Spleen (tissue), 11 donors: ENCODE measurements around the gene COLEC12. TPM values are rescaled to one million over a fixed set of nuclear protein-coding genes. Genes with fewer than 3 reads are reported as not detected.

Source experiments
- DNase-seq: peaks from one replicate; pipeline ENCODE4 v3.0.0-alpha.2; 2020
- H3K27ac ChIP-seq, 8 donors: fragments of 200-600 bp; sonication (generic) in 7 of 8; 1 replicate in 4 of 8; 2 replicates in 4 of 8; pipeline versions ENCODE4 v1.5.0 to v1.8.0; 2016 to 2021; ENCODE audit warnings: inconsistent platforms in 4 of 8, mild to moderate bottlenecking in 4 of 8, moderate library complexity in 1 of 8
- H3K27me3 ChIP-seq, 7 donors: fragments of 200-600 bp; sonication (generic) in 6 of 7; replicated peaks in 1 of 7; 1 replicate in 4 of 7; 2 replicates in 3 of 7; pipeline versions ENCODE4 v1.5.0 to v1.8.0; 2016 to 2021; ENCODE audit warnings: inconsistent platforms in 3 of 7, mild to moderate bottlenecking in 1 of 7
- H3K36me3 ChIP-seq, 6 donors: fragments of 200-600 bp; sonication (generic) in 5 of 6; 1 replicate in 4 of 6; 2 replicates in 2 of 6; pipeline versions ENCODE4 v1.5.0 to v1.8.0; 2016 to 2021; ENCODE audit warnings: inconsistent platforms in 2 of 6
- H3K4me1 ChIP-seq, 6 donors: fragments of 200-600 bp; sonication (generic) in 5 of 6; 1 replicate in 3 of 6; 2 replicates in 3 of 6; pipeline versions ENCODE4 v1.5.0 to v1.8.0; 2016 to 2021; ENCODE audit warnings: inconsistent platforms in 3 of 6
- H3K4me3 ChIP-seq, 8 donors: fragments of 200-600 bp; sonication (generic) in 7 of 8; 1 replicate in 4 of 8; 2 replicates in 4 of 8; pipeline versions ENCODE4 v1.5.0 to v1.8.0; 2016 to 2021; ENCODE audit warnings: inconsistent platforms in 4 of 8, mild to moderate bottlenecking in 4 of 8, moderate library complexity in 2 of 8
- H3K9me3 ChIP-seq, 8 donors: fragments of 200-600 bp; sonication (generic) in 7 of 8; 1 replicate in 4 of 8; 2 replicates in 4 of 8; pipeline versions ENCODE4 v1.5.0 to v1.8.0; 2016 to 2021; ENCODE audit warnings: inconsistent platforms in 4 of 8
- CTCF ChIP-seq, 11 experiments: fragments of 200-600 bp in 7 of 11; fragments of 450-650 bp in 4 of 11; sonication (generic) in 4 of 11; IDR thresholded peaks in 8 of 11; conservative IDR thresholded peaks in 3 of 11; 1 replicate in 7 of 11; 2 replicates in 4 of 11; pipeline versions ENCODE4 v1.4.0 to v1.8.0; 2016 to 2021; ENCODE audit warnings: antibody characterized with exemption in 11 of 11, inconsistent platforms in 4 of 11, mild to moderate bottlenecking in 1 of 11
- POLR2A ChIP-seq, 3 donors: fragments of 450-650 bp; IDR thresholded peaks; one replicate each; pipeline ENCODE4 v1.5.1; 2017; ENCODE audit warnings: antibody characterized with exemption in 3 of 3, mild to moderate bottlenecking in 1 of 3
- POLR2AphosphoS5 ChIP-seq, 3 donors: sonication (generic); formaldehyde crosslinking; IDR thresholded peaks; one replicate each; pipeline ENCODE4 v1.5.1; 2017; ENCODE audit warnings: antibody characterized with exemption in 3 of 3
- WGBS, 5 donors: extraction: QIAGEN DNeasy Blood & Tissue Kit in 3 of 5; methylation state at CpG; one replicate each; pipeline versions ENCODE4 v1.1.5 to v1.1.7; 2013 to 2018; 5-methylcytosine and 5-hydroxymethylcytosine counted together
- intact Hi-C: fragments of 100-400 bp; cut with DNase I; formaldehyde crosslinking; loops from one replicate; pipeline ENCODE4 v1.15.0; 2023; ENCODE audit warnings: low total_unique reads
- polyA plus RNA-seq, 3 donors: library from polyadenylated mRNA; stranded (reverse); fragments of 200-250 nt; gene quantifications; one replicate each; pipeline ENCODE4 v1.2.1, GENCODE V29; 2013
- total RNA-seq, 7 donors: library from RNA; depleted of rRNA in 3 of 7; stranded (reverse); fragments of >200 nt in 3 of 7; fragmentation: NEBNext Ultra II Directional in 4 of 7; extraction: Animal tissue kit (Norgen Biotek cat#: 25700) in 4 of 7; gene quantifications; one replicate each; pipeline versions ENCODE4 v1.1.0 to v1.2.1, GENCODE V29; 2016 to 2021
- donor health status: healthy with polysubstance abuse.
- donor health status: DM: no; HTN: no; CAD: no; lungs with moderate emphysema.
- donor health status: DM: no; HTN: no; CAD: no.
- donor health status: Bipolar disorder and iron deficiency.
- donor health status: healthy.
- donor health status: DM: no; HTN: no; CAD: no.
- donor health status: DM: yes; HTN: yes; CAD: no.

Gene COLEC12
- total and polyA plus RNA-seq, 10 donors: 0.13 to 4.5 (median 1.0) TPM

GRCh38 chr18:424071-424661 lies 76.3 kb downstream of the COLEC12 start:
- Histone ChIP-seq H3K27ac (no peak overlapping the region), H3K4me3 (no peak overlapping the region), H3K27me3 (no peaks in the 10 kb centered on the region), H3K9me3 (no peaks in the 10 kb centered on the region), H3K36me3 (no peaks in the 10 kb centered on the region), H3K4me1 (no peaks in the 10 kb centered on the region)
- TF ChIP-seq POLR2AphosphoS5 (IDR thresholded peaks at IDR 0.05) (no peak), POLR2A (IDR thresholded peaks at IDR 0.05) (no peak), CTCF (IDR thresholded peaks at IDR 0.05 in 8 of 11, conservative IDR thresholded peaks at IDR 0.05 in 3 of 11) (no peak)
- DNase-seq: no peak
- intact Hi-C loops: no loop called here
- WGBS, 5 donors: 82 to 89% (median 86%) methylated on average over 7 of the region's 7 CpGs

GRCh38 chr18:422966-423365 lies 77.5 kb downstream of the COLEC12 start:
- Histone ChIP-seq H3K4me3 (no peak overlapping the region), H3K36me3 (no peaks in the 10 kb centered on the region), H3K27ac (no peak overlapping the region), H3K9me3 (no peaks in the 10 kb centered on the region), H3K4me1 (no peaks in the 10 kb centered on the region), H3K27me3 (no peaks in the 10 kb centered on the region)
- no peak for TF ChIP-seq CTCF (IDR thresholded peaks at IDR 0.05 in 8 of 11, conservative IDR thresholded peaks at IDR 0.05 in 3 of 11)
- no peak for TF ChIP-seq POLR2AphosphoS5 (IDR thresholded peaks at IDR 0.05)
- no peak for TF ChIP-seq POLR2A (IDR thresholded peaks at IDR 0.05)
- DNase-seq: no peak
- intact Hi-C loops: no loop called here
- 62 to 83% (median 70%) methylated on average over 4 of the region's 4 CpGs for WGBS, 5 donors

- TF ChIP-seq CTCF (IDR thresholded peaks at IDR 0.05 in 8 of 11, conservative IDR thresholded peaks at IDR 0.05 in 3 of 11) (no peak), POLR2AphosphoS5 (IDR thresholded peaks at IDR 0.05) (no peak), POLR2A (IDR thresholded peaks at IDR 0.05) (no peak)
- Histone ChIP-seq H3K4me3 (no peak overlapping the region), H3K36me3 (no peaks in the 10 kb centered on the region), H3K9me3 (no peaks in the 10 kb centered on the region), H3K4me1 (no peaks in the 10 kb centered on the region), H3K27me3 (no peaks in the 10 kb centered on the region), H3K27ac (no peak overlapping the region)
- no peak for DNase-seq
- intact Hi-C loops: no loop called here
- WGBS, 5 donors: 53 to 75% (median 64%) methylated on average over 6 of the region's 6 CpGs
Measured at GRCh38 chr18:421247-422155, 79.0 kb downstream of the COLEC12 start.

- no peak for TF ChIP-seq POLR2AphosphoS5 (IDR thresholded peaks at IDR 0.05)
- TF ChIP-seq CTCF (IDR thresholded peaks at IDR 0.05 in 8 of 11, conservative IDR thresholded peaks at IDR 0.05 in 3 of 11): no peak
- TF ChIP-seq POLR2A (IDR thresholded peaks at IDR 0.05): no peak
- intact Hi-C loops: no loop called here
- no peak for DNase-seq
- H3K27ac ChIP-seq: no peak overlapping the region
- no peaks in the 10 kb centered on the region for H3K9me3 ChIP-seq
- H3K27me3 ChIP-seq: no peaks in the 10 kb centered on the region
- no peaks in the 10 kb centered on the region for H3K4me1 ChIP-seq
- H3K4me3 ChIP-seq: no peak overlapping the region
- WGBS, 5 donors: 84 to 93% (median 86%) methylated on average over 3 of the region's 3 CpGs
- H3K36me3 ChIP-seq: no peaks in the 10 kb centered on the region
Measured at GRCh38 chr18:420661-421246, 79.7 kb downstream of the COLEC12 start.
